GM18499 (cell line): ENCODE measurements around the gene DISC1.

Experiments used
- ATAC-seq: cut with Tn5 transposase; IDR thresholded peaks from one replicate; pipeline ENCODE4 v1.9.1; 2021; ENCODE audit warnings: moderate number of reproducible peaks; ENCODE audit not compliant: insufficient read depth, unreplicated experiment

DISC1 gene

DNA sequence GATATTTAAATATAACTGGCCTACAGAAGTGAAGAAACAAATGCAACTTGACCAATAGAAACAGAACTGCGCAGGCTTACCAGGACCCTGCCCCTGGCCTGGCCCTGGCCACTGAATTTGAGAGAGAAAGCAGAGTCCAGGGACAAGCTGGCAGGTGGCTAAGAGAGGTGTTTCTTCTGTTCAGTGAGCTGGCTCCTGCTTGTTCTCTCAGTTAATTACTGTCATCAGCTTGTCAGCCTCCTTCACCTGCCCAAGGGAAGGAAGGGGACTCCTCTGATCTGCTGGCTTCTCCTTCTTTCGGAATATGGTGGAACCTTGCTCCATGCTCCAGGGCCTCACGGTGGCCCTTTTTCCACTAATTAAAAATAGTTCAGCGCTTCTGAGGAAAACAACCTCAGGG lies 388.4 kb downstream of the DISC1 start:
- no peak for ATAC-seq

DNA sequence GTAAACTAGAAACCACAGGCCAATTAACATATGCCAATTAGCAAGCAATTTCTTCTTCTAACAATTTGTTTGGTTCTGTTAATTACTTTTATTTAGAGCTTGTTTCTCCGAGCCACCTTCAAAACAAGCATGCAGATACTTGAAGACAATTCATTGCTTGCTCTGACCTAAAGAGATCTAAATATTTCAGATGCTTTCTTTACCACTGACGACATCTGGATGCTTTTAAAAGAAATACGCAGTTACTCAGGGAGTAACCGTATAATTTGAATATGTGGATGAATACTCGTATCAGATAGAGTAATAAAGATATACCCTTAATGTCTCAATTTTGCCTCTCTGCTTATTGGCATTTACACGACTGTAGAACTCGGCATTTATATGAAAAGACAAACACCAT lies 390.0 kb downstream of the DISC1 start:
- ATAC-seq = no peak

- ATAC-seq = no peak
Measured at GRCh38 chr1:232017057-232017456, 390.5 kb downstream of the DISC1 start.

GRCh38 chr1:232017759-232018158 lies 391.2 kb downstream of the DISC1 start:
- no peak for ATAC-seq

GRCh38 chr1:232018231-232019025 lies 391.8 kb downstream of the DISC1 start:
- ATAC-seq = no peak

GRCh38 chr1:232019026-232019340 lies 392.4 kb downstream of the DISC1 start:
- no peak for ATAC-seq

DNA sequence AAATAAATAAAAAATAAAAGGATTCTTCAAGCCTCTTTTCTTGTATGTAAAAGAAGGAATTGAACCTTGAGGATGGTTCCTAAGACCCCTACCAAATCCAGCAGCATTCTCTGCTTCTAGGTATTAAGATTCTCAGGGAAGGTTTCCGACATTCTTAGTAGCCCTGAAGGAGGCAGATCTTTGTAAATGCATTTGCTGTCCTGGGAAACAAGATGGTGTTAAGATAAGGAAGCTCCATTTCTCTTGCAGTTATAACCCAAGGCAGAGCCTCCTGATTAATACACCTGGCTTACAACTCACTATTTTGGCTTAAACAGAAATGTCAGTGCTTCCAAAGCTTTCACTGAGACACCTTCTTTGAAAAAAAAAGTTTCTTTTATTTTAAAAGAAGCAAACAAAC lies 393.8 kb downstream of the DISC1 start:
- no peak for ATAC-seq

DNA sequence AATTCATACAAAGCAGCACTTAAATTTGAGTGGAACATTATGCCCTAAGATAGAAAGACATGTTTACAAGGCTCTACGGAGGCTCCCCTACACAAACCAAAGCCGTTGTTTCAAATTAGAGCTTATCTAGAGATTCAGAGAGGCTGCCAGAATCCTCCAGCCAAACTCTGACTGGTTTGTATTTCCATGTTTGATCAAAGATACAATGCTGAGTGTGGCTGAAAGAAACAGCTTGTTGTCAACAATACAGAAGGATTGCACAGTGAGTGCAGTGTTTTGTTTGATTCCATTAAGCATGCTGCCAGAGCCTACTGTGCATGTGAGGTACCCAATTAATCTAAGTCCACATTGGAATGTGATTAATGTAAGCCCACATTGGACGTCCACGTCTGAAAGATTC lies 402.7 kb downstream of the DISC1 start:
- ATAC-seq = no peak

DNA sequence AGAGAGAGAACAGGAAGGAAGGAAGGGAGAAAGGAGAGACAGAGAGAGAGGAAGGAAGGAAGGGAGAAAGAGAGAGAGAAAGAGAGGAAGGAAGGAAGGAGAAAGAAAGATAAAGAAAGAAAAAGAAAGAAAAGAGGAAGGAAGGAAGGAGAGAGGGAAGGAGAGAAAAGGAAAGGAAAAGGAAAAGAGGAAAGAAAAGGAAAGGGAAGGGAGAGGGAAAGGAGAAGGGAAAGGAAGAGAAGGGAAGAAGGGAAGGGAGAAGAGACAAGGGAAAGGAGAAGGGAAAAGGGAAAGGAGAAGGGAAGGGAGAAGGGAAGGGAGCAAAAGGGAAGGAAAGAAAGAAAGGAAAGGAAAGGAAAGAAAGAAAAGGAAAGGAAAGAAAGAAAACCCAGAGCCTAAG lies 404.6 kb downstream of the DISC1 start:
- no peak for ATAC-seq

GRCh38 chr1:232033285-232033684 lies 406.7 kb downstream of the DISC1 start:
- no peak for ATAC-seq

- ATAC-seq = no peak
Measured at GRCh38 chr1:232034556-232034955, 408.0 kb downstream of the DISC1 start.

GRCh38 chr1:232036181-232036933 lies 409.8 kb downstream of the DISC1 start:
- ATAC-seq = no peak

DNA sequence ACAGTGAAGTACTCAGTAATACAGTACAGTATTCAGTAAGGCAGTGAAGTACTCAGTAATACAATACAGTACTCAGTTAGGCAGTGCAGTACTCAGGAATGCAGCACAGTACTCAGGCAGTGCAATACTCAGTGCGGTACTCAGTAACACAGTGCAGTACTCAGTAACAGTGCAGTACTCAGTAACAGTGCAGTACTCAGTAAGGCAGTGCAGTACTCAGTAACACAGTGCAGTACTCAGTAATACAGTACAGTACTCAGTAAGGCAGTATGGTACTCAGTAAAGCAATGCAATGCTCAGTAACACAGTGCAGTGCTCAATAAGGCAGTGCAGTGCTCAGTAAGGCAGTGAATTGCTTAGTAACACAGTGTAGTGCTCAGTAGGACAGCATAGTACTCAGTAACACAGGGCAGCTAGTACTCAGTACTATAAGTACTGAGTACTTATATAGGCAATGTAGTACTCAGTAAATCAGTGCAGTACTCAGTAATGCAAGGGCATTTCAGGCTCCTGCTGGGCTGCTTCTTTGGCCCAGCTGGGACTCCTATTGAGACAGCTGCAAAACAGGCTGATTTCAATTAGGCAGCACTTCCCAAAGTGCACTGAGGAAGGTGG lies 411.3 kb downstream of the DISC1 start:
- ATAC-seq = no peak

DNA sequence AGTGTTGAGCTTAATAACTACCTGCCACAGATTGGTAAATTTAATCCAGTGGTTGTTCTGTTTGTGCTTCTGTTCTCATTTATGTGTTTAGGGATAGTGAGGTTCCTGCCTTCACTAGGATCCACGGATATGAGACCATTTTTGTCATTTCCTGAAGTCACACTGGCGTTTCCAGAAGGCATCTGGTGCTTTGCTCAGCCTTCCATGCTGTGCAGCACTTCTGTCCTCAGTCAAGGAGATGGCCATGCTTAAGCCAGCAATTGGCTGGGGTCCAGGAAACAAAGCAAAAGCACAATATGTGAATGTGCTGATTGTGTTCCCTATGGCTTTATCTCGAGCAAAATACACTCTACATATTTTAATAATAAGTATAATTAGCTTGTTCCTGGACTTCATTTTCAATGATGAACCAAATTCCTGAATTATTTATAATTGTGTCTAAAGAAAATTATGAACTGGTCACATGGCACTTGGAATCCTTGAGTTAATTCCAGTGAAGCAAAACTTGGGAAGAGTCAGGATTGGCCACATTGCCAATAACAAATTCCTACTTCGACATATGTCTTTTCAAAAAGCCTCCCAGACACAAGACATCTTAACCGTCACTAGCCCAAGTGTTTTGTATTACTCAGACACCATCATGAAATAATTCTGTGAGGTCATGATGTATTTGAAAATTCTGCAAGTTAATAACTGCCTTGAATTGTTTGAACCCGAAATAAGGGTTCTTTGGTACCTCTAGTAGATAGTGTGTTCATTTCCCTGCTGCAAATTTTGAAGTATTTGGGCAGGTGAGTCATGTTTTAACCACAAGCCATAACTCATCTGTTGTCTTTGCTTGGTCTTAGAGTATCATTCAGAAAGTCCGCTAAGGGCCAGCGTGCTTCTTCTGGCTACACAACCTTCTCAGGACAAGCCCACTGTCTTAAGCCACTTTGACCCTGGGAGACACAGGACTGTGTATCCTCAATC lies 412.4 kb downstream of the DISC1 start:
- no peak for ATAC-seq

- ATAC-seq = no peak
Measured at GRCh38 chr1:232040260-232040659, 413.7 kb downstream of the DISC1 start.

- ATAC-seq = no peak
Measured at GRCh38 chr1:232044728-232045127, 418.1 kb downstream of the DISC1 start.

DNA sequence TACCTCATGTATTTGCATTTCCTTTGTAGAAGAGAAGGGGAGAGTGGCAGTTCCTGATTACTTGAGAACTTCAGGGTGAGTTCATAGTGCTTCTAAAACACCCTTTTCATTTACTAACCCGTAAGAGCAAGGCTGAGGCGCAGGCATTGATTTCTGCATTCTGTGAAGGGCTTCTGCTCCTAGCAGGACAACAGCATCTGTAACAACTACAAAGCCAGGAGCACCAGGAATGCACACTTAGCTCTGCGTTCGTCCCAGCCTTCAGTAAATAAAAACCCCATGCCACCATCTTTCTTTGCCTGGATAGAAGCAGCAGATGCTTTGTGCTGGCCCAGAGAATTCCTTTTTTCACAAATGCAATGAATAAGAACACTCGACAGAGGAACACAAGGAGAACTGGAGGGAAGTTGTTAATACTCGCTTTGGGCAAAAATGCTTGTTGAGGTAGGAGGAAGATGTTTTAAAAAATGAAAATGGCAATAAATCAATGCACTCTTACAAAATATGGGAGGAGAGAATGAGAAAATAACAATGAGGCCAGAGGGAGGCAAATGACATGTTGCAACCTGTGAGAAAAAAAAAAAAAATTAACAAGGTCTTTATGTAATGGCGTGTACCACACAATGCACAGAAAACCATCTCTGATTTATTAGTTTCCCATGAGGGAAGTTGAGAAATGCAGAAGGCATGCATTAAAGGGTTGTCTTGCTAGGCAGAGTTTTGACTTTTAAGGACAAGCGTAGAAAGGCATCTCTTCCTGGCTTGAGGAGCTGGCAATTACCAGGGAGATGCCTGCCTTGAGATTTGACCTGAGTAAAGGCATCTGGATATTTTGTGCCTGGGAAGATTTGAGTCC lies 418.8 kb downstream of the DISC1 start:
- no peak for ATAC-seq

GRCh38 chr1:232046451-232047306 lies 420.1 kb downstream of the DISC1 start:
- no peak for ATAC-seq

DNA sequence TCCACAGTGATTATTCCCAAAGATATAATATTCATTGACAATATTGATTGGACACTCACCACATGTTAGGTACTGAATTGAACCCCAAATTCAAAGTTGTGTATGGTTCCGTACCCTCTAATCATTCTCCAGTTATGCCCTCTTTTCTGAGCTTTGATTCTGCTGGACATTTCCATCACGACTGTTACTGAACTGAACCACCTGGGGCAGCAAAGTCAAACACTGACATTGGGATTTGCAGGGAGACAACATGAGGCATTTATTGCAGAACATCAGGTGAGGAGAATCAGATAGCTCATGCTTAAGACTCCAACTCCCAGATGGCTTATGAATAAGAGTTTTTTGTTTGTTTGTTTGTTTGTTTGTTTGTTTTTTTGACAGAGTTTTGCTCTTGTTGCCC lies 420.9 kb downstream of the DISC1 start:
- ATAC-seq = no peak
